ENCODE results near the gene SMARCC1.

- TF ChIP-seq CTCF (IDR thresholded peaks at IDR 0.05; ENCODE audit: low read depth, low read length): no peak
- TF ChIP-seq MYC (IDR thresholded peaks at IDR 0.05; ENCODE audit: low read depth, low read length): no peak
- no peak for TF ChIP-seq POLR2A (IDR thresholded peaks at IDR 0.05; ENCODE audit: extremely low read depth, insufficient read length)
Observed at GRCh38 chr3:47714606-47715005, 67.1 kb downstream of the SMARCC1 start.
